Measurements from ENCODE around the gene GLI1.

GLI1 gene

DNA sequence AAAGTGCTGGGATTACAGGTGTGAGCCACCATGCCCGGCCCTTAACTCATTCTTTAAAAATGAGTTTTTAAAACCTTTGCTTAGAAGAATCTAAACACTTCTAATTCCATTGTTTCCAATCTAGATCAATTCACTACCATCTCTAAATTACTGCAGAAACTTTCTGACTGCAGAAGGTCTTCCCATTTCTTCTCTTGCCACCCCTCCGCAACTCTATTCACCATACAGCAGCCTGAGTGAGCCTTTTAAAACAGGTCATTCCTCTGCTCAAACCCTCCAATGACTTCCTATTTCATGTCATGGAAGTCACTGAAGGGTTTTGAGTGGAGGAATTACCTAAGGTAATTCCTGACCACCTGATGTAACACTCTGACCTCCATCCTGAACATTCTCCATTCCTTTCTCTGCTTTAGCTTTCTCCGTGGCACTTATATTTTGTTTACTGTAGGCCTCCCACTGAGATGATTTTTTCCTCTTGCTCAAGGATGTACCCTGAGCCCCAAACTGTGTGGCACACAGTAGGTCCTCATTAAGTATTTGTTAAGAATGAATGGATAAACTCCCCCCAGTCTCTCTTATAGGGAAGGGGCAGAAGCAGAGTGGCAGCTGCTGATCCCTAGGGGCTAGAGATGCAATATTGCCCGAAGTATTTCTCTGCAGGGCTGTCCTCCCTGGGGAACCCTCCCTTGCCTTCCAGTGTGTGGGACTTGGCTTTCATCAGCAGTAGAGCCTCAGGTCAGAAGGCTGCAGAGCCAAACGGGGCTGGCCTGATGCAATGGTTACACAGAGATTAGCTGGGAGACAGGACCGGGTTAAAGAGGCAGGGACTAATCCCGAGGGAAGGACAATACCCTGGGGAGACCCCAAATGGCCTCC, 59.6 kb downstream of the GLI1 start:
- no peak for DNase-seq (ENCODE audit: low read depth in 2 of 2)

- DNase-seq (ENCODE audit: low read depth in 2 of 2): no peak
These were observed 60.1 kb downstream of the GLI1 start for GRCh38 chr12:57519796-57520052.

DNA sequence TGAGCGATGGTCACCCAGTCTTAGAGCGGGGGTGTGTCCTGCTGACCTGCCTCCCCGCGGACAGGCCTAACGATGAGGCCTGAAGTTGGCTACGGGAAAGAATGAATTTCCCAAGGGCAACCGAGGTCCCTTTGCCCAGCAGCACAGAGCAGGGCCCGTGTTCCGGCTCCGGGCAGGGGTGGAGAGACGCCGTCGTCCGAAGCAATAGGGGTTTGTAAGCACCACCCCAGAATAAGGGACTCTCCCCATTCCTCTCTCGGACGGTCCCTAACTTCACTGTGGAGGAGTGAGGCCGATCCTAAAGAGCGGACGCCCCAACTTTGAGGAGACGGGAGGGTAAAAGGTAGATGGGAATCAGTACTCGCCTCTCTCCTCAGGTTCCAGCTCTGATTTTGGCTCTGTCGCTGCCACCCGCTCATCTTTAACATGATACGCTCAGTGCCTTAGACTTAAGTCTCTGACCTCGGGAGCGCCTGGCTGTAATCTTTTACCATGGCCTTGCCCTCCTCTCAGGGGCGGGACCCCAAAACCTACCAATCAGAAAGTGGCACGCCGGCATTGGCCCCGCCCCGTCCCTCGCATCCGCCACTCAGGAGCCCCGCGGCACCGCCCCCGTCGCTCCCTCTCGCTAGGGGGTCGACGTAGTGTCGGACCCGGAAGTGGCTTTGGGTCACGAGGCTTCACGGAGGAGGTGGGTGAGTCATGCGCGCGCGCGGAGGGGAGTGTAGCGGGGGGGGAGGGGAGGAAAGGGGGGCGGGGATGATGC, 60.7 kb downstream of the GLI1 start, which contains the start of gene DDIT3:
Gene DDIT3, minus strand, starts transcription at position 462 of the 766 bp plus-strand sequence. CDS start 3,108 bp downstream, outside the sequence.
- DNase-seq (ENCODE audit: low read depth in 2 of 2): peak; percentile 99 to 100

- DNase-seq (ENCODE audit: low read depth in 2 of 2): no peak
These were observed 62.0 kb downstream of the GLI1 start for GRCh38 chr12:57521525-57522010.
